ENCODE data around the gene MYEF2. TPM values are rescaled to one million over a fixed set of nuclear protein-coding genes. Genes with fewer than 3 reads are reported as not detected.

MYEF2 gene
- total RNA-seq, 1 donor from 2014 or later = 111 TPM

GRCh38 chr15:48126667-48127355 is 51.3 kb downstream of the MYEF2 start:
- Mint-ChIP-seq H3K4me3 (no peak overlapping the region), H3K36me3 (no peaks in the 10 kb centered on the region), H3K27me3 (ENCODE audit: low read depth) (no peaks in the 10 kb centered on the region), H3K4me1 (no peaks in the 10 kb centered on the region), H3K27ac (no peak overlapping the region), H3K9me3 (no peaks in the 10 kb centered on the region)
- TF ChIP-seq, protein P1, sequence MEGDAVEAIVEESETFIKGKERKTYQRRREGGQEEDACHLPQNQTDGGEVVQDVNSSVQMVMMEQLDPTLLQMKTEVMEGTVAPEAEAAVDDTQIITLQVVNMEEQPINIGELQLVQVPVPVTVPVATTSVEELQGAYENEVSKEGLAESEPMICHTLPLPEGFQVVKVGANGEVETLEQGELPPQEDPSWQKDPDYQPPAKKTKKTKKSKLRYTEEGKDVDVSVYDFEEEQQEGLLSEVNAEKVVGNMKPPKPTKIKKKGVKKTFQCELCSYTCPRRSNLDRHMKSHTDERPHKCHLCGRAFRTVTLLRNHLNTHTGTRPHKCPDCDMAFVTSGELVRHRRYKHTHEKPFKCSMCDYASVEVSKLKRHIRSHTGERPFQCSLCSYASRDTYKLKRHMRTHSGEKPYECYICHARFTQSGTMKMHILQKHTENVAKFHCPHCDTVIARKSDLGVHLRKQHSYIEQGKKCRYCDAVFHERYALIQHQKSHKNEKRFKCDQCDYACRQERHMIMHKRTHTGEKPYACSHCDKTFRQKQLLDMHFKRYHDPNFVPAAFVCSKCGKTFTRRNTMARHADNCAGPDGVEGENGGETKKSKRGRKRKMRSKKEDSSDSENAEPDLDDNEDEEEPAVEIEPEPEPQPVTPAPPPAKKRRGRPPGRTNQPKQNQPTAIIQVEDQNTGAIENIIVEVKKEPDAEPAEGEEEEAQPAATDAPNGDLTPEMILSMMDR (IDR thresholded peaks at IDR 0.05; ENCODE audit: unreplicated experiment) = no peak
- DNase-seq (ENCODE audit: low spot score in 2 of 2, unreplicated experiment in 2 of 2) = no peak

- no peaks in the 10 kb centered on the region for H3K4me1 Mint-ChIP-seq
- no peaks in the 10 kb centered on the region for H3K9me3 Mint-ChIP-seq
- TF ChIP-seq, protein P1 (IDR thresholded peaks at IDR 0.05; ENCODE audit: unreplicated experiment) = no peak
- no peak for DNase-seq (ENCODE audit: low spot score in 2 of 2, unreplicated experiment in 2 of 2)
- H3K27me3 Mint-ChIP-seq (ENCODE audit: low read depth) = peaks cover 2% of the 10 kb centered on the region
- no peaks in the 10 kb centered on the region for H3K36me3 Mint-ChIP-seq
- no peak overlapping the region for H3K27ac Mint-ChIP-seq
- H3K4me3 Mint-ChIP-seq = no peak overlapping the region
Measured at GRCh38 chr15:48121849-48122248, 56.2 kb downstream of the MYEF2 start.

DNA sequence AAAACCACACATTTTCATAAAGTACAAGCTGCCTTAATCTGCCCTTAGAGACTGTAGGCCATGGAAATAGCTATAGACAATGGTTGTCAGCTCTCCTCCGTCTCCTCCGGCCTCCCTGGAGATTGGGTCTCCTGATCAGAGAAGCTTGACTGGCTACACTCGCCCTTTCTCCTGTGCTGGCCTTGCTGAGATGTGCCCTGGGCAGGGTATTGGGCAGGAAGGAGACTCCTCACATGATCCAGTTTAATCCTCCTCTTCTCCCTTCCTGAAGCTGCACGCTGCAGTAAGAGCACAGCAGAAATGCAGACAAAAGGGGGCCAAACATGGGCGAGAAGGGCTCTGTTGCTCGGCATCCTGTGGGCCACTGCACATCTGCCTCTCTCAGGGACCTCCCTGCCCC is 57.4 kb downstream of the MYEF2 start, which contains the start of gene SLC24A5:
Gene SLC24A5 (plus strand): TSS at position 246 of the 400 bp plus-strand sequence. CDS start 55 bp downstream, at position 301.
- TF ChIP-seq, protein P1 (IDR thresholded peaks at IDR 0.05; ENCODE audit: unreplicated experiment) = no peak
- Mint-ChIP-seq H3K4me3 (no peak within 1 kb of the TSS), H3K9me3 (no peaks in the 10 kb centered on the region), H3K4me1 (no peaks in the 10 kb centered on the region), H3K27me3 (ENCODE audit: low read depth) (peaks cover 2% of the 10 kb centered on the region), H3K27ac (no peak within 1 kb of the TSS), H3K36me3 (no peaks in the 10 kb centered on the region)
- no peak for DNase-seq (ENCODE audit: low spot score in 2 of 2, unreplicated experiment in 2 of 2)

DNA sequence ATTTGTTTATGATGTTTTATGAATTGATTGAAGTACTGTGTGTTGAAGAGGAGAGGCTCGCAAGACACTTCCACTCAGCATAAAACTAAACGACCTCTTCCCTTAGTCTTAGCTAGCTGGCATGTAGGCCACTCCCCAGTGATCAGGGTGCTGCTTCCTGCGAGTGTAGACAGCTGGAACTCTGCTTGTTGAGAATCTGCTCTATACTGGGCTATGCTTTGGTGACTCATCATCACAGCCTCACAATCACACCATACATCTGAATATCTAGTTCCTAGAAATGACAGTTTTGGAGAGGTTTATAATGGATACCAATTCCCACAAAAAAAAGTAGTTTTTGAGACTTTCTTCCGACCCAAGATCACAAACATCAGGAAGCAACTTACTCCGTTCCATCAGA is 58.8 kb downstream of the MYEF2 start:
- Mint-ChIP-seq H3K9me3 (no peaks in the 10 kb centered on the region), H3K4me1 (no peaks in the 10 kb centered on the region), H3K36me3 (no peaks in the 10 kb centered on the region), H3K27ac (no peak overlapping the region), H3K27me3 (ENCODE audit: low read depth) (peaks cover 2% of the 10 kb centered on the region), H3K4me3 (no peak overlapping the region)
- TF ChIP-seq, protein P1 (IDR thresholded peaks at IDR 0.05; ENCODE audit: unreplicated experiment) = no peak
- no peak for DNase-seq (ENCODE audit: low spot score in 2 of 2, unreplicated experiment in 2 of 2)

GRCh38 chr15:48112242-48112641 is 65.9 kb downstream of the MYEF2 start:
- H3K9me3 Mint-ChIP-seq = no peaks in the 10 kb centered on the region
- TF ChIP-seq, protein P1 (IDR thresholded peaks at IDR 0.05; ENCODE audit: unreplicated experiment) = no peak
- H3K4me1 Mint-ChIP-seq = peaks cover 15% of the 10 kb centered on the region
- no peak overlapping the region for H3K27ac Mint-ChIP-seq
- H3K4me3 Mint-ChIP-seq = no peak overlapping the region
- H3K36me3 Mint-ChIP-seq = no peaks in the 10 kb centered on the region
- DNase-seq (ENCODE audit: low spot score in 2 of 2, unreplicated experiment in 2 of 2) = no peak
- H3K27me3 Mint-ChIP-seq (ENCODE audit: low read depth) = peaks cover under 1% of the 10 kb centered on the region

All from mesothelial cell of epicardium (in vitro differentiated cells).